ENCODE measurements around the gene COPZ2.
"Not testable (repeated sequence)": the region's sequence is repeated elsewhere in the genome, so short reads cannot be mapped to it uniquely, and the experiment has no call there.

DNA sequence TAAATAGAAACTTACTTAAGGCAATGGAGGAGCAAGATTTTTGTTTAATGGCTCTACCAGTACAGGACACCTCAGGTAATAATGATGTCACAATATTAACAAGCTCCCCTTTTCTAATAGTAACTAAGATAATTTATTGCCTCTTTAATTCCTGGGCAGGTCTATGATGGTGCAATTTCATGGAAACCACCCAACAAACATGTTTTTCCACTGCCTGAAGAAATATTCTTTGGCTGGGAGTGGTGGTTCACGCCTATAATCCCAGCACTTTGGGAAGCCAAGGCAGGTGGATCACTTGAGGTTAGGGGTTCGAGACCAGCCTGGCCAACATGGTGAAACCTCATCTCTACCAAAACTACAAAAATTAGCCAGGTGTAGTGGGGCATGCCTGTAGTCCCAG is 30.2 kb upstream of the COPZ2 start:
- not testable (repeated sequence) for TF ChIP-seq HCFC1 (IDR thresholded peaks at IDR 0.05; ENCODE audit: low read depth, low read length); HINFP (tag; conservative IDR thresholded peaks at IDR 0.05; ENCODE audit: low read depth); NFYB (IDR thresholded peaks at IDR 0.05; ENCODE audit: extremely low read depth, insufficient read length); ZKSCAN8 (CRISPR knock-in tag; IDR thresholded peaks at IDR 0.05); EZH2 (IDR thresholded peaks at IDR 0.05; ENCODE audit: borderline replicate concordance, low read depth, low read length); E2F1 (CRISPR knock-in tag; IDR thresholded peaks at IDR 0.05); RAD21 (CRISPR knock-in tag; conservative IDR thresholded peaks at IDR 0.05 in 1 of 2, IDR thresholded peaks at IDR 0.05 in 1 of 2); FOXK2 (conservative IDR thresholded peaks at IDR 0.05 in 1 of 2, IDR thresholded peaks at IDR 0.05 in 1 of 2; ENCODE audit: low read depth in 2 of 2); NFE2L1 (tag; IDR thresholded peaks at IDR 0.05; ENCODE audit: borderline replicate concordance, low read depth); MAFK (IDR thresholded peaks at IDR 0.05; ENCODE audit: low read length); FOXA1 (IDR thresholded peaks at IDR 0.05; ENCODE audit: borderline replicate concordance)
- TF ChIP-seq, protein P1, sequence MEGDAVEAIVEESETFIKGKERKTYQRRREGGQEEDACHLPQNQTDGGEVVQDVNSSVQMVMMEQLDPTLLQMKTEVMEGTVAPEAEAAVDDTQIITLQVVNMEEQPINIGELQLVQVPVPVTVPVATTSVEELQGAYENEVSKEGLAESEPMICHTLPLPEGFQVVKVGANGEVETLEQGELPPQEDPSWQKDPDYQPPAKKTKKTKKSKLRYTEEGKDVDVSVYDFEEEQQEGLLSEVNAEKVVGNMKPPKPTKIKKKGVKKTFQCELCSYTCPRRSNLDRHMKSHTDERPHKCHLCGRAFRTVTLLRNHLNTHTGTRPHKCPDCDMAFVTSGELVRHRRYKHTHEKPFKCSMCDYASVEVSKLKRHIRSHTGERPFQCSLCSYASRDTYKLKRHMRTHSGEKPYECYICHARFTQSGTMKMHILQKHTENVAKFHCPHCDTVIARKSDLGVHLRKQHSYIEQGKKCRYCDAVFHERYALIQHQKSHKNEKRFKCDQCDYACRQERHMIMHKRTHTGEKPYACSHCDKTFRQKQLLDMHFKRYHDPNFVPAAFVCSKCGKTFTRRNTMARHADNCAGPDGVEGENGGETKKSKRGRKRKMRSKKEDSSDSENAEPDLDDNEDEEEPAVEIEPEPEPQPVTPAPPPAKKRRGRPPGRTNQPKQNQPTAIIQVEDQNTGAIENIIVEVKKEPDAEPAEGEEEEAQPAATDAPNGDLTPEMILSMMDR (IDR thresholded peaks at IDR 0.05 in 2 of 3, conservative IDR thresholded peaks at IDR 0.05 in 1 of 3; ENCODE audit: insufficient read depth in 2 of 3, low read depth in 1 of 3, low read length in 3 of 3) = not testable (repeated sequence)

All from K562 (cell line).